HG02588 (cell line): ENCODE data around the gene RNF175.

Source experiments
- ATAC-seq: cut with Tn5 transposase; IDR thresholded peaks from one replicate; pipeline ENCODE4 v1.9.1; 2021; ENCODE audit warnings: mild to moderate bottlenecking, moderate library complexity; ENCODE audit not compliant: unreplicated experiment

Gene RNF175

DNA sequence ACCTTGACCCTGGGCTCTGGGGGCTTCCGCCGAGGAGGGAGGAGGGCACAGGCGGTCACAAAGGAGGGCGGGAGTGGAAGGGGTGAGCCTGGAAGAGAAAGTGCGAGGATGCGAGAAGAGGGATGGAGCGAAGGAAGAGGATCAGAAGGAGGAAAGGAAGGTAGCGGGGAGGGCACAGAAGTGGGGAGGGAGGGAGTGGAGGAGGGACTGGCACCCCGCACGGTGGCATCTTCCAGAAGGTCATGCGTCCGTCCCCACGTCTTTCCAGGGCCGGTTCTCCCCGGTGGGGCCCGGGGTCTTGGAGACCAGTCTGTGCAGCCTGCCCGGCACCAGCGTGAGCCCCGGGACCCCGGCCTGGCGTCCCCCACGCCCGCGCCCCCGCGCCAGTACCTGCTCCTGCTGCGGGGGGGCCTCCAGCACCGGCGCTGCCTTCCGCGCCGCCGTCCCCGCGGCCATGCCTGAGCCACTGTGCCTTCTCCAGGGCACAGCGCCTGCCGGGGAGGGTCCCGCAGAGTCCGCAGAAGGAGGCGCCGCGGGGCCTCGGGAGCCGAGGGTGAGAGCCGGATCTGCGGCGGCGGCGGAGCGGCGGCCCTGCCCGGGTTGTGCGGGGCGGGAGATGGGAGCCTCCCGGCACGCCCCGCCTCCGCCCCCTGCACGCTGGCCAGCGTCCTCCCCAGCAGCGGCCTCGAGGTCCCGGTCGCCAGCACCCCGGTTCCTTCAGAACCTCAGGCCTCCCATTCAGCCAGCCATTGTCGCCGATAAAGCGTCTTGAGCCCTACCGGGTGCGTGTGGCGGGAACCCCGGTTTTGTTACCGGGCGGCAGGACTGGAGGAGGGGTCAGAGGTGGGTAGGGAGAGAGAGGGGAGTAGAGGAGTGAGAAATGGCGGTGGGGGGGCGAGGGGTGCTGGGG lies at the start of gene RNF175:
RNF175 (minus strand) TSS at position 618 of the 910 bp plus-strand sequence; CDS start at position 456, 162 bp downstream.
- no peak for ATAC-seq

DNA sequence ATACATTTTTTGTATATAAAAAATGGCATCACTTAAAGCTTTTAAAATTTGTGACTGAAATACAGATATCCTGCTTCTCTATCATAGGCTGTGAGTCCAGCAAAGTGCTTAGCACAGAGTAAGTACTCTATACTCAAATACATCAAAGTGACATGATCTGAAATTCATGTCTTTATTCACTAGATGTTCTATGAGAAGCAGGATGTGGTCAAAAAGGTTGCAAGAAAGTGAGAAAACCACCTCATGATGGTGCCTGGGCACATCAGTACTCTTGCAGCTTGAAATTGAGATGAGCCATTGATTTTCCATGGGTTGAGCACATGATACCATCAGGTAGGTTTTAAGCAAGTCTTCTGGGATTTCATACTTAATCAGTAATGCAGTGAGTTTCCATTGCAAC lies 49.5 kb upstream of the RNF175 start:
- no peak for ATAC-seq

DNA sequence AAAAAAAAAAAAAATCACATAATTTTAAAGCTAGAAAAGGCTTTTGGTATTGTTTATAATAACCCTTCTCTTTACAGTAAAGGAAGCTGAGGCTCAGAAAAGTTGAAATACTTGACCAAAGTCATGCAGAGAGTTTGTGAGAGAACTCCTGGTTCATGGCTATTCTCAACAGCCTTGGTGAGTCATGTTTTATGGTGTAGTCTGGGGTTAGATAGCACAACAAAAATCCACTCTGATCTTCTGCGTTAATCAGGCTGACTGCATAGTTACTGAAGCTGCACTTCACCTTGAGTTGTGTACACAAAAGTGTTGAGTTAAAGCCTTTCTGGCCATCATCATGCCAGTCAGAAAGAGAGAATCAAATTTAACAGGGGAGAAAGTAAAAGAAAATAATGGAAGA lies 48.4 kb upstream of the RNF175 start:
- no peak for ATAC-seq

DNA sequence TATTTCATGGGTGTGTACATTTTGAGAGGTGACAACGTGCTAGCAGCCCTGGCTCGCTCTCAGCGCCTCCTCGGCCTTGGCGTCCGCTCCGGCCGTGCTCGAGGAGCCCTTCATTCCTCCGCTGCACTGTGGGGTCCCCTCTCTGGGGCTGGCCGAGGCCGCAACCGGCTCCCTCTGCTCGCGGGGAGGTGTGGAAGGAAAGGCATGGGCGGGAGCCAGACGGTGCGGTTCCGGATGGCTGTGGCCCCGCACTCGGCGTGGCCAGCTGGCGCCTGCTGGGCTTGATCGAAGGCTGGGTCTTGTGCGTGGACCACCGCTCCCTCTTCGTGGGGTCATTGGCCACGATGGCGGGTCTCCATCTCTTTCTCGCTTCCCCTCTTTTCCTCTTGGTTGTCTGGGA lies 46.2 kb upstream of the RNF175 start:
- no peak for ATAC-seq

DNA sequence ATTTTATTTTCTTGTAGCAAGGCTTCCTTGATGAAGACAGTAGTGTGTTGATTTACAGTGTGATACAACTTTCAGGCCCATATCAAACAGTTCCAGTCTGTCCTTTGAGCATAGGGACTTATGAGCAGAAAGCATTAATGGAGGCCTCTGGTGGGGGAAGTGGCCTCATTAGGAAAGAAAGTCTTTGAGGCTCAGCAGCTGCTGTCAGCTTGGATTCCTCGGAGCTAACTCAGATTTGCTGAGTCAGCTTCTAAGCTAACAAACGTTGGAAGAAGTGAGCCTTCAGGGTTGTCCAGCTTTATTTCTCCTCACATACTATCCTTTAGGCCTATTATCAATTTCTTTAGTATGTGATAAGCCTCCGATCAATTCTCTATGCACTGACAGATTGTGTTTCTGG lies 44.9 kb upstream of the RNF175 start:
- no peak for ATAC-seq

DNA sequence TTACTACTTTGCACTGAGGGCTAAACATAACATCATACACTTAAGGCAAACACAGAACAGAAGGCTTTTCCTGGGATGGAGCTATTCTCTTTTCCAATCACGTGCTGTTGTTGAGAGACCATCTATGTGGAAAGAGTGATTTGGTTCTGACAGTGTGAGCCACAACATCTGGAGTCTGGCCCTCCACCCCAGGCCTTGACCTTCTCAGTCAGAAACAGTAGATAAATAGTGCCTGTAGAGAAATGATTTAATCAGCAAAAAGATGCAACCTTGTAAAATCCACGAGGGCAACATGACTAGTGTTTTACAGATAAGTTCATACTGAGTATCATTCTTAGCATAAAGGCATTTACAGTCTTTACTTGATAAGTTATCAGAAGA lies 39.9 kb upstream of the RNF175 start:
- no peak for ATAC-seq

DNA sequence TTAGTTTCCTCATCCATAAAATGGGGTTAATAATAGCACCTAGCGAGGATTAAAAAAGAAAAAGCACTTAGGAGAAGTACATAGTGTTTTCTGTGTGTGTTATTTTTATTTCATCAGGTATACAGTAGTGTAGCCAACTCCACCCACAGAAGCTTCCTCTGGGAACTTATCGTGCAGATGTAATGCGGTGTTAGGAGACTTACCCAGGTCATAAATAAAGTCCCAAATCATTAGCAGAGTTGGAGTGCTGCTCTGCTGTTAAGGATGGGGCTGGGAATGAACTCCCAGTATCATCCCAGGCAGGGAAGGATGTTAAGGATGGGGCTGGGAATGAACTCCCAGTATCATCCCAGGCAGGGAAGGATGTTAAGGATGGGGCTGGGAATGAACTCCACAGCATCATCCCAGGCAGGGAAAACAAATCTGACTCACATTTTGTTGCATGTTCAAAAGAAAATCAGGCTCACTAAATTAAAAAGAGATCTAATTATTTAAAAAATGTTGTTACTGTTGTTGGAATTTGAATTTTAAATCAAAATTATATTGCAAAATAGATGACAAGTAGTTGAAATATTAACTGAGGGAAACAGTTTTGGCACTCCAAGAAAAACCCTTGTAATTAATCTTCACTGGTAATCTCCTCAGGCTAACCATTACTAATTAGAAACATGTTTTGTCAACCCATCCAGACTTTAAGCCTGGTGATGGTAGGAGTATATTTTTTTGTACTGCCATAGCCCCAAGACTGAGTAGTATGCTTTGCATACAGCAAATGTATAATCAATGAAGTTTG lies 39.3 kb upstream of the RNF175 start:
- ATAC-seq = no peak

DNA sequence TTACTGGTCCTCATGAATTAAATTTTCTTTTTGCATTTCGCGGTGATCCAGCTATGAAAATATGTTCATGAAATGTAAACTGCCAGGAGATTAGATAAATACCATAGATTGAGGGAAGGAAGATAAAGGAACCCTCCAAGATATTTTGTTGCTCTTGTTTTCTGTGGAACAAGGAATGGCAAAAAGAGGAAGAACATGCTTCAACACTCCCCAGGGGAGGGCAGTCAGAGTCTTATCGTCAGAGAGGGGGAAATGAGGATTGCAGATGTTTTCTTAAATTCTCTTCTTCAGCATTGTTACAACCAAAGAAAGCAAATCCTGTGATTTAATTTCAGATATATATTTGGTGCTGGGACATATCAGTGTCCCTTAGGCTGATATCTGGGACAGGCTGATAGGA lies 38.6 kb upstream of the RNF175 start:
- no peak for ATAC-seq

DNA sequence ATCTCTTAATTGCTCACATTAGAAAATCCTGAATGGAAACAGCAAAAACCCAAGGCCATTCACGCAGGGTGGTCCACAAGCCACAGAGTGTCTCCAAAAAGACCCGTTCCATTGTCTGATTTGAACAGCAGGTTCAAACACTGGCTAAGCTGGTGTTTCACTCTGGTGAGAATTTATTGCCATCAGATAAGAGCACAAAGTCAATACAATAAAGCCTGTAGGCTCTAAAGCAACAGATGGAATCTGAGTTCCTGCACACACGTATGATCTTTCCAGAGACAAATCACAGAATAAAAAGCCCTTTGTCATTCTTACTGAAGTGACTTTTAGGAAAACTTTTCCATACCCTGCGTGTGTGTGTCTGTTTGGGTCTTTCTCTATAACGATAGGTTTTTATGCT lies 34.2 kb upstream of the RNF175 start:
- ATAC-seq = no peak

DNA sequence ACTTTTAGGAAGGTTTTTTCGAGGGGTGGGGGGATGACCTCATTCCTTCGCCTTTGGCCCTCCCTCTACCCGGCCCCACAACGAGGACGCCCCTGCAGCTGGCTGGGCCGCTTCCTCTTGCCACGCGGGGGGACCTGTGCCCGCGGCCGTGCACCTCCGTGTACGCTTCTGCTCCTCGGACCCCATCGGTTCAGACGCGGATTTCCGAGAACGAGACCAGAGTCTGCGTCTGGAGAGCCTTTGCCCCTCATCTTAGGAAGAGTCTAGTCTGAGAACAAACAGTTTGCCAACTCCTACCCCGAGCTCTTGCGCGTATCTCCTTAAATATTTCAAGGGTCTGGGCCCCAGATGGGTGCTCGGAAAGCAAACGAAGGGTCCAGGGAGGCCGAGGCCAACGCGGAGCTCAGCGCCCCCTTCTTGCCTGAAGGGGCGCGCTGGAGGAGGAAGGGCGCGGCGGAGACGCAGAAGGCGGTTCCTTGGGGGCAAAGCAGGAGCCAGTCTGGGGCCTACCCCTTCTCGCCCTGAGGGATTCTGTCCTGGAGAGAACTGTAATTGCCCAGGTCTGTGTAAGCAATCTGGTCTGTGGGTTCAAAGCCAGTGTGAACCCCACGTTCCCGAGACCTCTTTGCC lies 32.9 kb upstream of the RNF175 start:
- no peak for ATAC-seq

DNA sequence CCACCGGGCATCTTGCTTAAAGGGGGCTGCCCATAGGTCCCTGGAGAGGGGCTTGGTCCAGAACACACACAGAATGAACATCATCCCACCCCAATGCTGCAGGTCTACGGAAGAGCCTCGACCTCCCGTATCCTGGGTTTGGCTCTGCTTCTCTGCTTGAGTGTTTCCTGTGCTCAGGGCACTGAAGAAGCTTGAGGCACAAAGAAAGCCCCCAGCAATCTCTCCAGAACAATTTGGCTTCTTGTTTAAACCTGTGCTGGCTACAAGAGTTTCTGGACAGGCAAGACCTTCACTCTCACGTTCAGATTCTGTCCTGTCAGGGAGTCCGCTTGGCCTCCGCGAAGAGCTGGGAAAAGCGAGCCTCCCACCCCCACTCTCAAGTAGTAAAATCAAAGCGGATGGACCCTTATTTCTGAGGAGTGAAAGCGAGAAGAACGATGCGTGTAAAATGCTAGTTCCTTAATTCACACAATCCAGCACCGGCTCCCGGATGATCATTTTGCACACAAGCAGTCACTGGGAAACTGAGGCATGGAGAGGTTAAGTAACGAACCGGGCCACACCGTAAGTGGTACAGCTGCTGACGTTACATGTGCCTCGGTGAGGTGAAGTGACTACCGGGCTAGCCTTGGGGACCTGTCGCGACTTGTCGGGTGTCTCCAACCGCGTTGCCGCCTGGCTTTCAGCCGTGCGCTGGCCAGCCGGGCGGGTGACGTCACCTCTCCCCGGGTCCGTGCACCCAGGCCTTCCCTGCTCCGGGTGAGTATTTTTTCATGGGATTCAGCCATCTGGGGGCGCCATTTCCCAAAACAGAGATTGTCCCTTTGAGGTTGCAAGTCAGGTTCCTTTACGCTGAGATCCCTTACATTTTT lies 32.2 kb upstream of the RNF175 start:
- ATAC-seq = no peak

DNA sequence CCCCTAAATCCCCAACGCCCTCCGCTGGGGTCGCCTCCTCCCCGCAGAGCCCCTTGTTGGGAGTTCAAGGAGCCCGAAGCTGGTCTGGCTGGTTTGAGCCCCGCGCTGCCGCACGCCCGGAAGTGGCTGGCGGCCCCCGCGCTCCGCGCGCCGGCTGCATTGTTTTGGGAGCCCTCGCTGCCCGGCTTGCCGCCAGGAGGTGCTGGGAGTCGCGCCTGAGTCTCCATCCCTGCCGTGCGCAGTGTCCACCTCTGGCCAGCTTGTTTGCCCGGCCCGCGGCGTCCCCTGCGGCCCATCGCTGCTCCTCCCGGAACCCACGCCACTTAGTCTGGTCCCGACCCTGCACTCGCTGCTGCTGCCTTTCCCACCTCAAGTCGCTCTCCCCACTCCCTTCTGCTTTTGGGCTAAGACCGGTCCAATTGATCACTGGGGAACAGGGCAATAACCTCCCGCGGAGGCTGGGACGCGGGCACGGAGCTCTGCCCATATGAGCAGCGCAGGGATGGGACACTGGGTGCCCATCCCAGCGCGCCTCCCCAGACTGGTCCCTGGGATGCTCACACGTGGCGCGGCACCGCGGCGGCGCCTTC lies 31.2 kb upstream of the RNF175 start:
- no peak for ATAC-seq

DNA sequence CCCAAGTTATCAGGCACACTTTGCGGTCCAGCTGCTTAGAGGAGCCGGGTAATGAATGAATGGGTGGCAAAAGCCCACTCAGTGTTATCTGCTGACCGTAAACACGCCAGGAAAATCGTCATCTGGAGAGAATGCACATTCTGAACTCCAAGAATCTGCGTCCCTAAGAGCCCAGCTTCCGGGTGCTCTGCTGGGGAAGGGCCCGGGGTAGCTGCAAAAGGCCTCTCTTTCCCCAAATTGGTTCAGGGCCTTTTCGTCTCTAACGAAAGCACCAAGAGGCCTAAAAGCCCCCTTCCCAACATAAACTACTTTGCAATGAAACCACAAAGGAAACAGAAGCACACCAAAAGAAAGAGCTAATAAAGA lies 30.7 kb upstream of the RNF175 start:
- ATAC-seq = no peak

DNA sequence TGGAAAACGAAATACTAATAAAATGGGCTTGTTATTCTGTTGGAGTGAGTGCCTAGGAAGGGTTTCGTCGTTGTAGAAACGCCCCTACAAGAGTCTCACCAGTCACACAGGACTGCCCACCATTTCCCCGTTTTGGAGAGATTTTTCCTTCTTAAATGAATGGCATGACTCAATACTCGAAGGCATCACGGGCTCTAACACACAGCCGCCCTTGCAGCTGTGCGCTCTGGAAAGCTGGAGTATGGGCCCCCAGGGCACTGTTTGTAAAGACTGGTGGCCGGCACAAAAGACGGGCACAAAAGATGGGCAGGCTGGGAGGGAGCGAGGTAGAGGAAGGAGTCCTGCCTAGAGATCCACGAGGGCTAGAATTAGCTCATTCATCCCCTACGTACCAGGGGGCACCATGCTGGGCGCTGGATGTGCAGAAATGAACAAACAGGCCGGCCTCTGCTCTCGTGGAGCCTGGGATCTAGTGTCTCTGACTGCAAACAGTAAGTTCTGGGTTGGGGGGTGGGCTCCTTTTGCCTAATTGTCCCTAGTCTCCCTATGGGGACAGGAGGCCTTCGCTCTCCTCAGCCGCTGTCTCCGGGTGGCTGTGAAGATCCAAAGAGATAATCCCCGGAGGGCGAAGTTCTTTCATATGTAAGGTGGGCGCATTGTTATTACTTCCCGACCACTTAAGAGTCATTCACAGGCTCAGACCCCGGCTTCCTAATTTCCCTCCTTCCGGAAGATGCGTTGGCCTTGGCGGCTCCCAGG lies 30.1 kb upstream of the RNF175 start:
- ATAC-seq = no peak

DNA sequence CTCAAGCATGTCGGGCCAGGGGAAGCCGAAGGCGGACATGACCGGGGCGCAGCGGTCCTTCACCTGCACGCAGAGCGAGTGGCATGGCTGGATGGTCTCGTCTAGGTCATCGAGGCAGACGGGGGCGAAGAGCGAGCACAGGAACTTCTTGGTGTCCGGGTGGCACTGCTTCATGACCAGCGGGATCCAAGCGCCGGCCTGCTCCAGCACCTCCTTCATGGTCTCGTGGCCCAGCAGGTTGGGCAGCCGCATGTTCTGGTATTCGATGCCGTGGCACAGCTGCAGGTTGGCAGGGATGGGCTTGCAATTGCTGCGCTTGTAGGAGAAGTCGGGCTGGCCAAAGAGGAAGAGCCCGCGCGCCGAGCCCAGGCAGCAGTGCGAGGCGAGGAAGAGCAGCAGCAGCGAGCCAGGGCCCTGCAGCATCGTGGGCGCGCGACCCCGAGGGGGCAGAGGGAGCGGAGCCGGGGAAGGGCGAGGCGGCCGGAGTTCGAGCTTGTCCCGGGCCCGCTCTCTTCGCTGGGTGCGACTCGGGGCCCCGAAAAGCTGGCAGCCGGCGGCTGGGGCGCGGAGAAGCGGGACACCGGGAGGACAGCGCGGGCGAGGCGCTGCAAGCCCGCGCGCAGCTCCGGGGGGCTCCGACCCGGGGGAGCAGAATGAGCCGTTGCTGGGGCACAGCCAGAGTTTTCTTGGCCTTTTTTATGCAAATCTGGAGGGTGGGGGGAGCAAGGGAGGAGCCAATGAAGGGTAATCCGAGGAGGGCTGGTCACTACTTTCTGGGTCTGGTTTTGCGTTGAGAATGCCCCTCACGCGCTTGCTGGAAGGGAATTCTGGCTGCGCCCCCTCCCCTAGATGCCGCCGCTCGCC lies 28.8 kb upstream of the RNF175 start, which contains the start of gene SFRP2:
SFRP2 (minus strand) TSS at position 671 of the 864 bp plus-strand sequence; CDS start at position 423, 248 bp downstream.
- no peak for ATAC-seq

DNA sequence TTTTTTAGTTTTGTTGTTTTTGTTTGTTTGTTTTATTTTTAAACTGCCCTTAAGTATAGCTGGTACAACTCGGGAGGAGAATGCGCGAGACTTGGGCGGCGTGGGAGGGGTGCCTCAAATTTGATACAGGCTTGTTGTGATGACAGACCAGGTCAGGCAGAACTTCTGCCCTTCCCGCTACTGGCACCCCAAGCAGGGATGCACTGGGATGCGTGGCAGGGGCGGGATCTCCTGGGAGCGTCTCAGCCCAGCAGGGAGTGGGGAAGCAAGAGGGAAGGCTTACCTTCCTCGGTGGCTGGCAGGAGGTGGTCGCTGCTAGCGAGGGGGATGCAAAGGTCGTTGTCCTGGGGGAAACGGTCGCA lies 28.2 kb upstream of the RNF175 start:
- ATAC-seq = no peak

DNA sequence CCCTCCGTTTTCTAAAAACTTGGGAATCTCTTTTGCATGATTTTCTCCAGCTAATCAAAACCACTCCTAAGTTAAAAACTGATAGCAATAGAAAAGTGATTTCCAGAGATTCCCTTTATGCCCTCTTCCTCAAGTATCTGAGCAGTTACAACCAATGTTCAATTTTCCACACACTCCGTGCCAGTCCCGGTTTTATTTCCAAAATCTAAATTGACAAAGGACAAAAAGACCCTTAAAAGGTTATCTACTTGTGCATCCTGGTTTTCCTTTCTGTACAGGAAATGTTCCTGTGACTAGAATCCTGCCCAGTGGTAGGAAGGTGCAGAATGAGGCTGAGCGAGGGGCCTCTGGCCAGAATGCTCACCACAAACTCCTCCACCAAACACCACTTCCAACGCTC lies 27.8 kb upstream of the RNF175 start:
- no peak for ATAC-seq

DNA sequence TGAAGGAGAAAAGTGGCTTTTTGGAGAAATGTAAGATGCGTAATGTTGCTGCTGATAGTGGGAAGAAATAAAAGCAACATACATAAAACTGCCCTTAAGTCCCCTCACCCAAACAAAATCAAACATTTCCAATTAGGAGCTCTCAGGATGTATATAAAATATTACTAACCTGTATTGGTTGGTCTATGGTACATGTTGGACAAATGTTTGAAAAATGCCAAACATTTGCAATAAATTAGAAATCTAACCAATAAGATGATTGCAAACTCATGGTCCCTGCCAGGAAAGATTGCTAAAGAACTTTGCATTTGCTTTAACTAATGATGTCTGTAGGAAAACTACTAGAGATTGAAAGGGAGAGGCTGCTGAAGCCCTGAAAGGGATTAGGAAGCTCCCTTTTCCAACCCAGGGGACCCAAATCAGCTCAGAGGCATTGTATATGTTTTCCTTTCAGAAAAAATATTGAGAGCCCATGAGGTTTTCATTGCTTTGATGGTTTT lies 27.3 kb upstream of the RNF175 start:
- ATAC-seq = no peak
